Stimulated activated CD4-positive, alpha-beta T cell treated with anti-CD3 and anti-CD28 coated beads, TNF-alpha, amount 100 ng/mL, for 48 hours (primary cell): ENCODE results near the gene MYRIP.
"Not testable (repeated sequence)": the region's sequence is repeated elsewhere in the genome, so short reads cannot be mapped to it uniquely, and the experiment has no call there.

Experiments
- DNase-seq, 3 donors: peaks; one replicate each; pipeline ENCODE4 v3.0.0-alpha.2; 2020; ENCODE audit warnings: low read depth in 3 of 3

Gene MYRIP

DNA sequence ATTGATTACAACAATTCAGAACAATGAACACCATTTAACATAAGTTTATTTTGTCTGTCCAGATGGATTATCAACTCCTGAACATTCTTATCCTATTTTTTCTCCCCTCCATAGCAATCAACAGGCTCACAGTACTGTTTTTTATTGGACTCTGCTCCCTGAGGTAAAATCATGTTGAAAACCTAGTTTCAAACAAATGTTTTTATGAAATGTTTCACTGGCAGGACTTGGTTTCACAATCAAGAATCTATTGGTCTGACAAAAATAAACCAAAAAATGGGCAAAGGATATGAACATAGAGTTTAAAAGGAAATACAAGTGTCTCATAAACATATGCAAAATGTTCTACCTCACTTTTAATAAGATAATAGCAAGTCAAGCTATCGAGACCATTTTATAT is 2.6 kb upstream of the MYRIP start:
- DNase-seq, result no peak

DNA sequence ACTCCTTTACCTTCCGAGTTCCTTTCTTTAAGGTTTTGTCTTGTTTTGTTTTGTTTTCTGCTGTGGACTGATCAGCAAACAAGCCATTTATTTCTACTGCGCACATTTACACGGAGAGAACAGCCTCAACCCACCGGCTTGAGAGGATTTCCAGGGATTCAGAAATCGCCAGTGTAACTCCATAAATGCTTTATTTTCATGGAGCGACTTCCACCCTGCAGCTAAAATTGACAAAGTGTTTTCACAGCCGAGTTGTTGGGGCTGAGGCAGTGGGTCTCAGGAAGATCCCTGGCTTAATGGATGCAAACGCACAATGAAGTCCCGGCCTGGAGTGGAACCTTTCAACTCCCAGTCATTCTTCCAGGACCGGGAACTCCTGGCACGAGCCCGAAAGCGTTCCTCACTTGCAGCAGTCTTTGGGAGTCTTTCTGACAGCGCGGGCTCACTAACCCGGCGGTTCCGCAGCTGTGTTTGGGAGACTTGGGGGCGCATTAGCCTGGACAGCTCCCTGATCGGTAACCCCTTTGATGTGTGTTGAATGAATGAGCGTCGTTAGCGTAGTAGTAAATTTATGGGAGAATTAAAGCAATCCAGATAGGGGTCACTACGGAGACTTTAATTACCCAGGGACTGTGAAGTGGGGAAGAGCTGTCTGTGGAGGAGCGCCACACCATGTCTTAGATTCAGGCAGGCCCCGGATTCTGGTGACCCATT is 785 bp upstream of the MYRIP start:
- DNase-seq, result no peak

DNA sequence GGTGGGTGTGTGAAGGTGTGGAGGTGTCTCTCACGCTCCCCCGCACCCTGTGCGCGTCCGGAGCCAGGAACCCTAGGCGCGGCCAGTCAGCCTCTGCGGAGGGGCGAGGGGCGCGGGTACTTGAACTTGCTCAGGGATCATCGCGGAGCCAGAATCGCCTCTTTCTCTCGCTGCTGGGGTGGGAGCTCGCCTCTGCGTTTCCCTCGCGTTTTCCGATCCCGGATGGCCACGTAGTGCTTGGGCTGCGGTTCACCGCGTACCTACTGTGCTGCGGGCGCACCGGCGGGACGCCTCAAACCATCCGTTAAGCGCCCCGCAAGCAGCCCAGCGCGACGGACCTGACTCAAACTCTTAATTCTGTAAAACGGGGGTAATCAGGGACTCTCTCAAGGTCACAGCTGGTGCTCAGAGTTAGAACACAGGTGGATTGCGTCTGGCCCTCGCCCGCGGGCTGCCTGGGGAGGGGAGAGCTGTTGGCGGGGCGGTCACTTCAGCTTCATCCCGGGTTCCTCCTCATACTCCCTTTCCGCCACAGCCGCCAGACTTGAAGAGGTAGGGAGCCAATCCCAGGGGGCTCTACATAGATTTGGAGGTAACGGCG is 686 bp downstream of the MYRIP start:
- no peak for DNase-seq

DNA sequence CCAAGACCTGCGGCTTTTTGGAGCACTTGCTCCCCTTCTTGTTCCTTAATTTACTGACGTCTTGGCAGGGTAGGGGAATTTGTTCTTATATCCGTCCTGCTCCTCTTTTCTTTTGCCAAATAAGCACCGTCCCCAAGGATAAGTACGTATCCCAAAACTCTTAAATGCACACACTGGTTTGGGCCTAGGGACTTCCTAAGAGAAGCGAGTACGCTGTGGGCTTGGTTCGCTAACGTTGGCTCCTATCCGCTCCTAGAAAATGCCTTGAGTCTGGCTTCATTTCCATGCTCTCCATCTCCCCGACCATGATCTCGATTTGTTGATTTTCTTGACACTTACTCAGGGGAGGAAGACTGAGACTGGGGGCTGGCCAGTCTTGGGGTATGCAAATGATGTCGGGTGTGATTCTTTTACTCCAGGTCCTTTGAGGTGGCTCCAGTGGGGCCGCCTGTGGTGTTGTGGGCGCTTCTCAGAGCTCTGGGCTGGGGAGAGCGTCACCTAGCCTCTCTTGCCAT is 1.3 kb downstream of the MYRIP start:
- no peak for DNase-seq

DNA sequence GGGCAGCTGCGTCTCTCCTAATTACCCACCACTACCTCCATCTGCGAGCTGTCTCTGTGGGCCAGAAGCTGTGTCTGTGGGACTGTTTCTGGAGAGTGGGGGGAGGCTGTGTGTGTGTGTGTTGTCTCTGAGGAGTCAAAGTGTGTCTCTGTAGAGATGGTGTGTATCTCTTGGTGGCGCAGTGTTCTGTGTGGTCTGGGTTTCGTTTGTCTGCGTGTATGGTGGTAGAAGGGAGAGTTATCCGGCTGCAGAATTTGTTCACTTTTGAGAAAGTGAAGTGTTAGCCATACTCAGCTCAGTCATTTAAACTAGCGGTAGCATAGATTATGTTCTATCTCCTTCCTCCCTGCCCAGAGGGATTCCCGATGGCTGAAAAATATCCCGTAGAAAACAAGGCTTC is 2.2 kb downstream of the MYRIP start:
- no peak for DNase-seq

DNA sequence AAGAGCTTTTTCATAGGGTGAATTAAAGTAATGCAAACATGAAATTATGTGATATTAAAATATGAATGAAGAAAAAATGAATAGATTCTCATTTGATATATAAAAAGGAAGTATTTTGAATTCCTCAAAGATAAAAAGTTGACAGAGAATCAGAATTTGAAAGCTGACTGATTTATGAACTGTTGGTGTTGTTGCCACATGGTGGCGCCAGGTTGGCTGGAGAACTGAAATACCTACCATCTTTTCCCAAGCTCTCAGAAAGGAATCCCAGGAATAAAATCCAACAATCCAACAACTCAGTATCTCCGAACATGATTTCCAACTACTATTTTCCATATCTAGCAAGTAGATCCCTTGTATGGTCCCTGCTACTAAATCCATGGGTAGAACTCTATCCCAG is 3.1 kb downstream of the MYRIP start:
- no peak for DNase-seq

DNA sequence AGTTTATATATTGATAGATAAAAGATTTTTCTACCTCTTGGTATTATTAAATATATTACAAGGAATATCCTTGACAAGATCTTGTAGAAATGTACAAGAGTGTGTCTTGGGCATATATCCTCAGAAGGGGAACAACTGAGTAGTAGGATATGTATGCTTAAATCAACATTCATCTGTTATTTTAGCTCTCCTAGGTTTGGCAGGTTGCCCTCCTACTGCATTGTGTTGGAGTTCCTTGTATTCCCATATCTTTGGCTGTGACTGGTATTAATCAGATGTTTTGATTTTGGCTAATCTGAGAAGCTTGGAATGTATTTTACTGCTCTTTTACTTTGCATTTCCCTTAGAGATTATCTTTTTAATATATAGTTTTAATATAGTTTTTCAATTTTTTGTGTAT is 4.6 kb downstream of the MYRIP start:
- DNase-seq, result no peak

DNA sequence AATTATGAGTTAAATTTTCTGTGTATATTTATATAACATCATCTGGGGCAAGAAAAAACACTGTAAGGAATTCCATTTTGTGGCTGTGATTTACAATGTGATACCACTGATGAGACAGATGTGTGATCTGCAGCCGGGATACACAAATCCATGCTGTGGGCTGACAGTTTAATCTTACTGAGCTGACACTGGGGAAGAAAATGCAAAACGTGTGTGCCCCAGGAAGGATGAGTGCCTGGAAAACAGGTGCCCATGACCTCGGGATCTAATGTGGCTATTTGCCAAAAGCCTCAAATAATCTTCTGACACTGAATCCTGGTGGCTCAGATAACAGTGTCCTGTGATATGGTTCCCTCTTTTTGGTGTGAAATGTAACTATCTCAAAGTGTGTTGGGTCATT is 10.5 kb downstream of the MYRIP start:
- no peak for DNase-seq

DNA sequence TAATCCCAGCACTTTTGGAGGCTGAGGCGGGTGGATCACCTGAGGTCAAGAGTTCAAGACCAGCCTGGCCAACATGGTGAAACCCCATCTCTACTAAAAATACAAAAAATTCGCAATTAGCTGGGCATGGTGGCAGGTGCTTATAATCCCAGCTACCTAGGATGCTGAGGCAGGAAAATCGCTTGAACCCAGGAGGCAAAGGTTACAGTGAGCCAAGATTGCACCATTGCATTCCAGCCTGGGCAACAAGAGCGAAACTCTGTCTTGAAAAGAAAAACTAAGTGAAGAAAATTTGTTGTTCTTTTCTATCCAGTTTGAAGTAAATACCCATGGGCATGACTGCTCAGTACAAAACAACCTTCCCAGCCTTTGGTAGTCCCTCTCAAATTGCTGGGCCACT is 24.4 kb downstream of the MYRIP start:
- not testable (repeated sequence) for DNase-seq

DNA sequence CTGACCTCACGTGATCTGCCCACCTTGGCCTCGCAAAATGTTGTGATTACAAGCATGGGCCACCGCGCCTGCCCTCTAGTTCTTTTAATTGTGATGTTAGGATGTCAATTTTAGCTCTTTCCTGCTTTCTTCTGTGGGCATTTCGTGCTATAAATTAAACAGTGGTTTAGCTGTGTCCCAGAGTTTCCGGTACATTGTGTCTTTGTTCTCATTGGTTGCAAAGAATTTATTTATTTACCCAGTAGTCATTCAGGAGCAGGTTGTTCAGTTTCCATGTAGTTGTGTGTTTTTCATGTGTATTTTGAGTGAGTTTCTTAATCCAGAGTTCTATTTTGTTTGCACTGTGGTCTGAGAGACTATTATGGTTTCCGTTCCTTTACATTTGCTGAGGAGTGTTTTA is 30.1 kb downstream of the MYRIP start:
- DNase-seq, result no peak

DNA sequence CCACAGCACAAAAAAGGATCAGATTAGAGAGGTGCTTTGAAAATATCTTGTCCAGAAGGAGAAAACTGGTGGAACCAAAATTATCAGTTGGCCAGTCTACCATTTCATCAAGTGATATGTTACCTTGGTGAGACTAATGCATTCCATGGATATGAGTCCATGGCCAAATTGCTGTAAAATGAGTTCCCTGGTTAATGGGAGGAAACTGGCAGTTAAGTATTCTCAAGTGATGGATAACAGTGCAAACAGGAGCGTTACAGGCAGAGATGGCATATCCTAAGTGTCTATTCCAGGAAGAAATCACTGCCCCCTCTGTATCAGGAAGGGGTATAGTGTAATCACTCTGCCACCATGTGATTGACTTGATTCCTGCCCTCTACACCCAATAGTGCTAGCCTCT is 34.0 kb downstream of the MYRIP start:
- no peak for DNase-seq

DNA sequence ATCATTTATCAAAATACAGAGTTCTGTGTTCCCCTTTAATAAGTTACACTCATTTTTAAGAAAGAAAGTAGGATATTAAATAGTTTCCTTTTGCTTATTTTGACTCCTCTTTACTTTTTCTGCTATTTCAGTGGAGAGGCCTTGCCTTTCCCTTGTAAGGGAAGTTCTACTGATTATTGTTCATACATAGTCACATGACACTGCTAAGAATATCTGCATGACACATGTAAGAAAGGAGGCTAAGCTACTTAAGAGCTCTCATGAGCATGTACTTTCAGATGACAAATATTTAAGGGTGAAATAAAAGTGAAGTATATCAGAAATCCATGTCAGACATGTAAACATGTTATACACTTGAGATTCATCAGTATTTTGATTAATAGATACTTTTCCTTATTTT is 39.0 kb downstream of the MYRIP start:
- no peak for DNase-seq

DNA sequence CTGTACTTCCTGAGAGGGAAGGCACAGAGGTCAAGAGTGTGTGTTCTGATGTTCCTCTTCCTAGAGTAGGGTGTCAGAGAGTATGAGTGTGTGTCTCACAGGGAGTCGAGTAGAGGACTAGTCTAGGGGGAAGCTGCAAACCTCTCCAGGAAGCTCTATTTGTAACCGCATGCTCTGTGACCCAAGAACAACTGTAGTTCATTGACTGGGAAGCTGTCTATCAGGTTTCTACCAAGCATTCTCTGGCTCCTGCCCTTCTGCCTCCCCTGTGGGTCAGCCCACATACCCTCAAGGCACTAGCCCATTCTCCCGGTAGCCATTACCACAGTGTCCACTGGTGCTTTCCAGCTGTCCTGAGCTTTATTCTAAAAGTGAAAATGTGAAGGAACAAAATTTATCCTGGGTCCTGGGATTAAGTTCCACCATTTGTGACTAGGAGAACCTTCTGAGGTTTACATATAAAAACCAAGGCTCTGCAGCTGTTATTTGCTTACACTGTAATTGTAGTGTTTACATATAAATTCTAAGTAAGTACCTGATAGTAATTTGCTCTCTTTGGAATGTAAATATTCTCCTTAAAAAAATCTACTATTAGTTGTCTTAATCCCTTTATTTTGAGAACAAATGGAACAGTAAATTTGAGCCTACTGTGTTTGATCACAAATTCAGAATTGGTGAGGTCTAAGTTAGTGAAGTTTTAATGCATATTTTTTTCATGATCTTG is 40.7 kb downstream of the MYRIP start:
- no peak for DNase-seq

DNA sequence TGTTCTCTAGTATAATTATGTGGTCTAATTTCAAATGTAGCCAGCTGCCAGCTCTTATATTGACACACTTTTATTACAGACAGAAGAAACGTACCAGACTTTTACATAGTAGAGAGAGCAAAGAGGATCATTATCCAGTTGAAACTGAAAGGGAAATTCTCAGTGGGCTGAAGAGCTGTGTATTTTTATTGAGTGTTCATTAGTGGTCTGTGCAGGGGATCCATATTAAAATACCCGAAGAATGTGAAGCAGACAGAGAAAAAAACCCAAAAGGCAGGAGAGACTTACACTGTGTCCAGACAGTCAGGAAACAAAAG is 41.3 kb downstream of the MYRIP start:
- DNase-seq, result no peak

DNA sequence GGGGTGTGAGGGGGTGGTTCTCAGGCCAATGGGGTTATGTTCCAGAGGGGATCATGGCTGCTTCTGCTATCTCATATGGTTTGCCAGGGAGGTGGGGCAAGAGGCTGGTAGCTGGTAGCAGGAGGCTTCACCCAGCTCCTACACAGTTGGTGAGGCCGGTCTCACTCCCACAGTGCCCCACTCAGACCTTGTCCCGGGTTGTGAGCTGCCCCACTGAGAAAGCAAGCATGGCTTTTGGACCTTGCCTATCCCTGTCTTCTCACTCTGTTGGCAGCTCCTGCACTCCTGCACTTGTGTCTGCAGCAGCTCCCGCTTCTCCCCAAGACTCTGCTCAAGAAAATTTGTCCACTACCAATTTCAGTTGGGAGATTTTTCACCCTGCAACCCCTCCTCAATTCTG is 46.1 kb downstream of the MYRIP start:
- DNase-seq, result no peak

DNA sequence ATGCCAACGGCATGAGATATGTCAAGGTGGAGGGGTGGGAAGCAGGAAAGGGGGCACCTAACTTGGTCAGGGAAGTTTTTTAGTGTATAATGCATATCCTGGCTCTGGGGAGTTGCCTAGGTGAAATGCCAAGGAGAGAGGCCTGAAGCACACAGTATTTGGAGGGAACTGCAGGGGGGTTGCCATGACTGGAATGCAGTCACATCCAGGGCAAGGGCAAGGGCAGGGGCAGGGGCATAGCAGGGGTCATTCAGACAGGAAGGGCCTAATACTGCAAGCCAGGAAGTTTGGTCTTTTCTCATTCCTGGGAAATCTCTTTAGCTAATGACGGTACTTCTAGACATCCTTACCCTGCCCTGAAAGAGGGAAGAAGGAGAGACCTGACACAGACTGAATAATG is 60.5 kb downstream of the MYRIP start:
- no peak for DNase-seq

DNA sequence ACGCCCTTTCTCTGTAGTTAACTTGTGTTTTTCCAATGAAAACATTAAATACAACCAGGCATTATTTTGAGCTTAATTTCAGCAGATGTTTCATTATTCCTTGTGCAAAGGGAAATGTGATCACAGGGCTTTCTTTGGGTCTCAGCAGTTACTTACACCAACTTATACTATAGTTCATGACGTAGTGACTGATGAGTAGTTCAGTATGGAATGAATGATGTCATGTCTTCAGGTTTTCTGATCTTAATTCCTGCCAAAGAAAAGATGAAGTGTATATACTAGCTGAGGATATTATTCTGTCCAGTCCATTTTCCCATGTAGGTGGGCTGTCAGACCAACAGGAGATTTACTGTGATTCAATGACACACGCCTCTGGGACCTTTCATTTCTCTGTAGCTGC is 61.3 kb downstream of the MYRIP start:
- DNase-seq, result no peak

DNA sequence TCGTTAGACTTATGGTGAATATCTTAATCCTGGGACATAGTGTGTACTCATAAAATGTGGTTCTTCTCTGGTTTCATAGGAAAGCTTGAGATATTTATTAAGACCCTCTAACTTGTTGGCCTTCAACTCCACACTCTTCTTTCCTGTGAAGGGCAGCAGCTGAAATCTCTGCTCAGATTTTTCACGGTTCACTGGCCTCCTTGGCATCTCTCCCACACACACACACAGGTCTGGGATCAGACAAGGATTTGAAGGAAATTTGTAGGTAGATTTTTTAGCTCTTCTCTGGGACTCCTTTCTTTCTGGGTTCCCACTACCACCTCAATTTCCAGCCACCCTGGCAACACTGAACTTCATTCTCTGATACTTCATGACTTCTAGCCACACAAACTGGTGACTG is 70.2 kb downstream of the MYRIP start:
- no peak for DNase-seq

DNA sequence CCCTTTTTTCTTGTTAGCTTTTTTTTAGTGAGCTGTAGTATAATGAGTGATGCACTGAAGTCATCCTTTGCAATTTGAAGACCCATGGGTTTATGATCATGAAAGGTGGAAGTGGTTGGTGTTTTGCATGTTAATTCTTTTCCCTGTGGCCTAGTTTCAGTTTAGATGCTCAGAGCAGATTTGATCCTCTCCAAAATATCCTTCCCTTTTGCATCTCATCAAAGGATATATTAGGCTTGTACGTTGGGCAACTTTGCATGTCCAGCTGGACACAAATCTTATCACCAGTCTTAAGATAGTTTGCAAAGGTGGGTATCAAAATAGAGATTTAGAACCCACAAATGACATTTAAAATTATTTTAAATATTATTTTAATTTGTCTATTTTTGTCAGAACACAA is 72.7 kb downstream of the MYRIP start:
- DNase-seq, result no peak

DNA sequence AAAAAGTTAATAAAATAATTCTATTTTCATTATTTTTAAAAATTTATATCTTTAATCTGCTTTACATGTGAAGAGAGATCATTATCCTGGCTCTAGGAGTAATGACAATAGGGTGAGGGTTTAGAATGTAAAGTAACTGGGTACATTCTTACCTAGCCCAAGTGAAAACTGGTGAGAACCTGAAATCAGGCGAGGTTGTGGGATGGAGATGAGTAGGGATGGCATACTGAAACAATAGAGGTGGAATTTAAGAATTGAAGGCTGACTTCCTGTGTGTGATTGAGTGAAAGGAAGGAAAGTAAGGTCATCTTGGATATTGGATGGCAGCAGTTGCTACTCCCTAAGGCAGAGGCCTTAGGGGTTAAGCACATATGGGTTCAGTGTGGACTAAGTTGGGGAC is 82.7 kb downstream of the MYRIP start:
- DNase-seq, result no peak

DNA sequence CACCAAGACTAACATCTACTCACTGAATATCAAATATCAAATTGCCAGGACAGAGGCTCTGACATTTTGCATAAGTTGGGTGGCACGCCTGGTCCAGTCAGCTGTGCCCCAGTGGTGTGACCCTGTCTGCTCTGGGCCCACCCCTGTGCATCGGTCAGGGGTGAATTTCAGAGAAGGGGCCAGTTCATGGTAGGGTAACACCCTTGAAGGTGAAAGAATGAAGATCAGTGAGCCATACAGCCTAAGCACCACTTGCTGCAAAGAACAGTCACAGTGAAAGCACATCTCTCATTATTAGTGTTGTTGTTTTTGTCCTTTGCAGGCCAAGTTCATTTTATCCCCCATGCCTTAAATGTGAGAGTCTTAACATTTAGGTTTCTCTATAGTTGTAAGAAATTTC is 86.8 kb downstream of the MYRIP start:
- DNase-seq, result no peak

DNA sequence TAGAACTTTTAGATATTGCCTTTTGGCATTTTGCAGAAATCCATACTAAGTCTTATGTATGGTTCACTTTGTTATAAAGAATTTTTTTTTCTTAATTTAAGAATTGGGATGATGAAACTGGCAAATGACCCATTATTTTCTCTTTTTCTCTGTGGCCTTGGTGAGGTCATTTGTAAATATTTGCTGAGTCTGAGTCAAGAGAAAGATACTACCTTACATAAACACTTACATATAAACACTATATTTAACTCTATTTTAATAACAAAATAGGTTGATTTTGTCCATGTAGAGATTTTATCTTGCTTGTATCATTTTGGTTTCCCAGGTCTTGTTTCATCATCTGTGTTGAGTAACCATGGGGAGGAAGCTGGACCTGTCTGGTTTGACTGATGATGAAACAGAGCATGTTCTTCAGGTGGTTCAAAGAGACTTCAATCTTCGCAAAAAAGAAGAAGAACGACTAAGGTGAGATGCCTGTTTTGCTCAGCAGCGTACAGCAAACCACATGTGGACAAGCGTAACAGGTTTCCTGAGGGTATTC is 91.1 kb downstream of the MYRIP start:
- DNase-seq, result no peak

DNA sequence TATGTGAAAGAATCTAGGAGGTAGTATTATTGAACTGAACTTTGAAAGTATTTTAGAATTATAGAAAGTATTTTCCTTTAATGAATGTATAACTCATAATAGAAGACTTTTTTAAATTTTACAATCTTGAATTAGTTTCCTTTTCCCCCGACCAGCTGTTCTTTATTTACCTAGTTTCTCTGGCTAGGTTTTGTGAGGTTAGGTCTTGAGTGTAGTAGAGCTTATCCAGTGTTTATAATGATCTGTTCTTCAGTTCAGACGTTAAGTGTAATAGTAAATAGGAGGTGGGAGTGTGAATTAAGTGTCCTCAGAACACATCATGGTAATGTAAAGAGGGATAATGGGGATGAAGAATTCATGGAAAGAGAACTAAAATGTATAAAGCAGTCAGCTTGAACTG is 93.8 kb downstream of the MYRIP start:
- DNase-seq, result no peak
